GM23338 (cell line): ENCODE results near the gene ENOX1. TPM values are rescaled to one million over a fixed set of nuclear protein-coding genes. Genes with fewer than 3 reads are reported as not detected.

Experiments used
- ATAC-seq: fragments of 200-7000 bp; cut with Tn5 transposase; 3 replicates; pipeline ENCODE4 v1.9.1; 2020
- DNase-seq: peaks from one replicate; pipeline ENCODE4 v3.0.0-alpha.2; 2015; ENCODE audit warnings: low spot score
- H2AFZ ChIP-seq: fragments of 200-600 bp; sonication (generic); 2 replicates; pipeline ENCODE4 v1.8.0; 2016; ENCODE audit warnings: antibody characterized with exemption, mild to moderate bottlenecking, moderate library complexity
- H3F3A ChIP-seq: fragments of 200-600 bp; sonication (generic); replicated peaks from 2 replicates; pipeline ENCODE4 v1.8.0; 2017; ENCODE audit warnings: antibody characterized with exemption, mixed run types, low read depth
- H3K27ac ChIP-seq: fragments of 200-600 bp; sonication (generic); 2 replicates; pipeline ENCODE4 v1.6.1; 2016; ENCODE audit warnings: low read depth
- H3K27me3 ChIP-seq: fragments of 200-600 bp; sonication (generic); 2 replicates; pipeline ENCODE4 v1.8.0; 2016; ENCODE audit warnings: mild to moderate bottlenecking, mixed run types, moderate library complexity; ENCODE audit not compliant: insufficient read depth
- H3K36me3 ChIP-seq: fragments of 200-600 bp; sonication (generic); 2 replicates; pipeline ENCODE4 v1.8.0; 2016; ENCODE audit warnings: mild to moderate bottlenecking; ENCODE audit not compliant: insufficient read depth
- H3K4me1 ChIP-seq: fragments of 200-600 bp; sonication (generic); 2 replicates; pipeline ENCODE4 v1.8.0; 2016; ENCODE audit warnings: mild to moderate bottlenecking, moderate library complexity; ENCODE audit not compliant: insufficient read depth
- H3K4me2 ChIP-seq: fragments of 200-600 bp; sonication (generic); 2 replicates; pipeline ENCODE4 v1.7.1; 2017; ENCODE audit warnings: mixed run types
- H3K4me3 ChIP-seq: fragments of 200-600 bp; sonication (generic); 2 replicates; pipeline ENCODE4 v1.6.1; 2016; ENCODE audit warnings: mixed run types
- H3K79me2 ChIP-seq: fragments of 200-600 bp; sonication (generic); replicated peaks from 2 replicates; pipeline ENCODE4 v1.8.0; 2017; ENCODE audit warnings: mild to moderate bottlenecking; ENCODE audit not compliant: insufficient read depth
- H3K9me2 ChIP-seq: fragments of 200-600 bp; sonication (generic); 2 replicates; pipeline ENCODE4 v1.8.0; 2017; ENCODE audit not compliant: insufficient read depth
- H4K20me1 ChIP-seq: fragments of 200-600 bp; sonication (generic); replicated peaks from 2 replicates; pipeline ENCODE4 v1.8.0; 2017; ENCODE audit warnings: mild to moderate bottlenecking; ENCODE audit not compliant: insufficient read depth
- H3K27ac Mint-ChIP-seq: 2 replicates; pipeline ENCODE4 v1.8.0; 2020; ENCODE audit warnings: inconsistent platforms, mild to moderate bottlenecking, moderate library complexity, mixed read lengths
- H3K27me3 Mint-ChIP-seq: 3 replicates; pipeline ENCODE4 v1.8.0; 2022; ENCODE audit warnings: low read depth, mild to moderate bottlenecking, moderate library complexity, mixed read lengths, inconsistent platforms; ENCODE audit not compliant: insufficient read depth, poor library complexity
- H3K36me3 Mint-ChIP-seq: 3 replicates; pipeline ENCODE4 v1.8.0; 2021; ENCODE audit warnings: low read depth, mild to moderate bottlenecking, inconsistent platforms, moderate library complexity, mixed read lengths
- H3K4me1 Mint-ChIP-seq: 3 replicates; pipeline ENCODE4 v1.8.0; 2020; ENCODE audit warnings: mild to moderate bottlenecking, inconsistent platforms, mixed read lengths
- H3K4me3 Mint-ChIP-seq: 3 replicates; pipeline ENCODE4 v1.8.0; 2021; ENCODE audit warnings: moderate library complexity, mild to moderate bottlenecking, inconsistent platforms, mixed read lengths
- H3K9me3 Mint-ChIP-seq: 3 replicates; pipeline ENCODE4 v1.8.0; 2020; ENCODE audit warnings: moderate library complexity, mild to moderate bottlenecking, inconsistent platforms, mixed read lengths
- CREB1 ChIP-seq: fragments of 250-450 bp; sonication (Bioruptor Pico); IDR thresholded peaks from 2 replicates; pipeline ENCODE4 v1.5.0; 2020; ENCODE audit warnings: low read depth, mild to moderate bottlenecking, moderate library complexity
- ETS1 ChIP-seq: IDR thresholded peaks from 2 replicates; pipeline ENCODE4 v1.6.1; 2016; ENCODE audit warnings: antibody characterized with exemption
- EZH2 ChIP-seq: fragments of 200-600 bp; sonication (generic); IDR thresholded peaks from one replicate; pipeline ENCODE4 v1.8.0; 2017; ENCODE audit warnings: antibody characterized with exemption, mild to moderate bottlenecking, low read depth; ENCODE audit not compliant: unreplicated experiment
- JUNB ChIP-seq: IDR thresholded peaks from one replicate; pipeline ENCODE4 v1.6.1; 2016; ENCODE audit warnings: antibody characterized with exemption; ENCODE audit not compliant: unreplicated experiment
- NANOG ChIP-seq: IDR thresholded peaks from 2 replicates; pipeline ENCODE4 v1.6.1; 2016; ENCODE audit warnings: antibody characterized with exemption, borderline replicate concordance
- POLR2AphosphoS5 ChIP-seq: IDR thresholded peaks from 2 replicates; pipeline ENCODE4 v1.6.1; 2016; ENCODE audit warnings: antibody characterized with exemption, low read depth
- STAT1 ChIP-seq: IDR thresholded peaks from one replicate; pipeline ENCODE4 v1.6.1; 2016; ENCODE audit warnings: antibody characterized with exemption; ENCODE audit not compliant: unreplicated experiment
- ZNF114 ChIP-seq: fragments of 250-450 bp; sonication (Bioruptor Pico); IDR thresholded peaks from 2 replicates; pipeline ENCODE4 v1.5.0; 2020; ENCODE audit warnings: mild to moderate bottlenecking, moderate library complexity
- ZNF331 ChIP-seq: fragments of 250-450 bp; sonication (Bioruptor Pico); IDR thresholded peaks from 2 replicates; pipeline ENCODE4 v1.5.0; 2020; ENCODE audit warnings: low read depth, mild to moderate bottlenecking, moderate library complexity
- ZNF462 ChIP-seq: fragments of 250-450 bp; sonication (Bioruptor Pico); IDR thresholded peaks from 2 replicates; pipeline ENCODE4 v1.5.0; 2020; ENCODE audit warnings: mild to moderate bottlenecking, moderate library complexity
- polyA plus RNA-seq: library from polyadenylated mRNA; unstranded; fragments of >200 nt; fragmentation: Nextera tagmentation; extraction: Ambion mirVana; gene quantifications from 2 replicates; pipeline ENCODE4 v1.2.1, GENCODE V29; 2016
- total RNA-seq: library from RNA; depleted of rRNA; stranded (reverse); fragments of >200 nt; shearing (Covaris generic); gene quantifications from 2 replicates; pipeline ENCODE4 v1.2.3, GENCODE V29; 2014
- TF ChIP-seq, protein P1 (sequence below): IDR thresholded peaks from one replicate; pipeline ENCODE4 v1.6.1; 2018; ENCODE audit warnings: antibody characterized with exemption; ENCODE audit not compliant: unreplicated experiment

Gene ENOX1
- total and polyA plus RNA-seq, 2 experiments from 2014 or later = 0.66 to 0.81 TPM

GRCh38 chr13:43764349-43764748 is 22.4 kb downstream of the ENOX1 start (continued):
- TF ChIP-seq EZH2 (no peak), ZNF331 (CRISPR knock-in tag) (no peak), ETS1 (no peak)

- H3K9me3 Mint-ChIP-seq = no peaks in the 10 kb centered on the region
- Histone ChIP-seq H3K4me3 (no peak overlapping the region), H3K79me2 (no peaks in the 10 kb centered on the region), H3F3A (no peaks in the 10 kb centered on the region), H2AFZ (no peak overlapping the region), H3K4me2 (no peak overlapping the region), H3K4me1 (peaks cover 11% of the 10 kb centered on the region), H4K20me1 (no peaks in the 10 kb centered on the region), H3K9me2 (no peaks in the 10 kb centered on the region), H3K36me3 (no peaks in the 10 kb centered on the region), H3K27me3 (no peaks in the 10 kb centered on the region), H3K27ac (no peak overlapping the region)
- ATAC-seq = no peak
- H3K27ac Mint-ChIP-seq = no peak overlapping the region
- no peak for DNase-seq
- H3K4me1 Mint-ChIP-seq = peaks cover 24% of the 10 kb centered on the region
- TF ChIP-seq ZNF331 (CRISPR knock-in tag) (no peak), JUNB (no peak), CREB1 (CRISPR knock-in tag) (no peak), EZH2 (no peak), STAT1 (no peak), ZNF462 (CRISPR knock-in tag) (no peak), ZNF114 (CRISPR knock-in tag) (no peak), POLR2AphosphoS5 (no peak), NANOG (no peak), ETS1 (no peak)
- TF ChIP-seq, protein P1, sequence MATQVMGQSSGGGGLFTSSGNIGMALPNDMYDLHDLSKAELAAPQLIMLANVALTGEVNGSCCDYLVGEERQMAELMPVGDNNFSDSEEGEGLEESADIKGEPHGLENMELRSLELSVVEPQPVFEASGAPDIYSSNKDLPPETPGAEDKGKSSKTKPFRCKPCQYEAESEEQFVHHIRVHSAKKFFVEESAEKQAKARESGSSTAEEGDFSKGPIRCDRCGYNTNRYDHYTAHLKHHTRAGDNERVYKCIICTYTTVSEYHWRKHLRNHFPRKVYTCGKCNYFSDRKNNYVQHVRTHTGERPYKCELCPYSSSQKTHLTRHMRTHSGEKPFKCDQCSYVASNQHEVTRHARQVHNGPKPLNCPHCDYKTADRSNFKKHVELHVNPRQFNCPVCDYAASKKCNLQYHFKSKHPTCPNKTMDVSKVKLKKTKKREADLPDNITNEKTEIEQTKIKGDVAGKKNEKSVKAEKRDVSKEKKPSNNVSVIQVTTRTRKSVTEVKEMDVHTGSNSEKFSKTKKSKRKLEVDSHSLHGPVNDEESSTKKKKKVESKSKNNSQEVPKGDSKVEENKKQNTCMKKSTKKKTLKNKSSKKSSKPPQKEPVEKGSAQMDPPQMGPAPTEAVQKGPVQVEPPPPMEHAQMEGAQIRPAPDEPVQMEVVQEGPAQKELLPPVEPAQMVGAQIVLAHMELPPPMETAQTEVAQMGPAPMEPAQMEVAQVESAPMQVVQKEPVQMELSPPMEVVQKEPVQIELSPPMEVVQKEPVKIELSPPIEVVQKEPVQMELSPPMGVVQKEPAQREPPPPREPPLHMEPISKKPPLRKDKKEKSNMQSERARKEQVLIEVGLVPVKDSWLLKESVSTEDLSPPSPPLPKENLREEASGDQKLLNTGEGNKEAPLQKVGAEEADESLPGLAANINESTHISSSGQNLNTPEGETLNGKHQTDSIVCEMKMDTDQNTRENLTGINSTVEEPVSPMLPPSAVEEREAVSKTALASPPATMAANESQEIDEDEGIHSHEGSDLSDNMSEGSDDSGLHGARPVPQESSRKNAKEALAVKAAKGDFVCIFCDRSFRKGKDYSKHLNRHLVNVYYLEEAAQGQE = no peak
- H3K36me3 Mint-ChIP-seq = no peaks in the 10 kb centered on the region
- H3K4me3 Mint-ChIP-seq = no peak overlapping the region
- no peaks in the 10 kb centered on the region for H3K27me3 Mint-ChIP-seq
These were observed 23.5 kb downstream of the ENOX1 start for GRCh38 chr13:43763143-43763759.
